Activated naive CD4-positive, alpha-beta T cell treated with anti-CD3 and anti-CD28 coated beads, Interleukin-2, amount 50 U/mL, for 24 hours (primary cell): ENCODE data around the gene ANKDD1B.
"Not testable (repeated sequence)": the region's sequence is repeated elsewhere in the genome, so short reads cannot be mapped to it uniquely, and the experiment has no call there.

Source experiments
- H3K27ac Mint-ChIP-seq: one replicate; pipeline ENCODE4 v1.8.0; 2021; ENCODE audit warnings: mild to moderate bottlenecking, mixed read lengths
- H3K27me3 Mint-ChIP-seq: one replicate; pipeline ENCODE4 v1.8.0; 2021; ENCODE audit warnings: mixed read lengths
- H3K36me3 Mint-ChIP-seq: one replicate; pipeline ENCODE4 v1.8.0; 2021; ENCODE audit warnings: mixed read lengths
- H3K4me1 Mint-ChIP-seq: one replicate; pipeline ENCODE4 v1.8.0; 2021; ENCODE audit warnings: mixed read lengths
- H3K4me3 Mint-ChIP-seq: one replicate; pipeline ENCODE4 v1.8.0; 2021; ENCODE audit warnings: mild to moderate bottlenecking, mixed read lengths
- H3K9me3 Mint-ChIP-seq: one replicate; pipeline ENCODE4 v1.8.0; 2021; ENCODE audit warnings: mixed read lengths

Gene ANKDD1B

GRCh38 chr5:75666801-75667200 lies 55.5 kb downstream of the ANKDD1B start:
- peaks cover 3% of the 10 kb centered on the region for H3K36me3 Mint-ChIP-seq
- H3K4me1 Mint-ChIP-seq, result peaks cover 20% of the 10 kb centered on the region
- H3K9me3 Mint-ChIP-seq, result no peaks in the 10 kb centered on the region
- no peak overlapping the region for H3K27ac Mint-ChIP-seq
- H3K27me3 Mint-ChIP-seq, result no peaks in the 10 kb centered on the region
- H3K4me3 Mint-ChIP-seq, result no peak overlapping the region

- Mint-ChIP-seq H3K9me3 (no peaks in the 10 kb centered on the region), H3K4me3 (no peak overlapping the region), H3K27me3 (no peaks in the 10 kb centered on the region), H3K36me3 (peaks cover 7% of the 10 kb centered on the region), H3K4me1 (peaks cover 20% of the 10 kb centered on the region), H3K27ac (no peak overlapping the region)
Observed at GRCh38 chr5:75667586-75667985, 56.3 kb downstream of the ANKDD1B start.

- H3K27ac Mint-ChIP-seq, result peak overlapping the region; percentile 47
- H3K4me3 Mint-ChIP-seq, result peak overlapping the region; percentile 87
- peaks cover 7% of the 10 kb centered on the region for H3K36me3 Mint-ChIP-seq
- H3K27me3 Mint-ChIP-seq, result no peaks in the 10 kb centered on the region
- no peaks in the 10 kb centered on the region for H3K9me3 Mint-ChIP-seq
- H3K4me1 Mint-ChIP-seq, result peaks cover 20% of the 10 kb centered on the region
Observed at GRCh38 chr5:75668445-75668844, 57.2 kb downstream of the ANKDD1B start.

GRCh38 chr5:75668977-75669689 lies 57.9 kb downstream of the ANKDD1B start:
- Mint-ChIP-seq H3K36me3 (peaks cover 7% of the 10 kb centered on the region), H3K9me3 (no peaks in the 10 kb centered on the region), H3K4me1 (peaks cover 20% of the 10 kb centered on the region), H3K27me3 (no peaks in the 10 kb centered on the region), H3K4me3 (peak overlapping the region; percentile 87), H3K27ac (peak overlapping the region; percentile 47)

- Mint-ChIP-seq H3K27me3 (no peaks in the 10 kb centered on the region), H3K36me3 (peaks cover 7% of the 10 kb centered on the region), H3K9me3 (no peaks in the 10 kb centered on the region), H3K27ac (no peak overlapping the region), H3K4me3 (no peak overlapping the region), H3K4me1 (peaks cover 20% of the 10 kb centered on the region)
Observed at GRCh38 chr5:75670577-75670976, 59.3 kb downstream of the ANKDD1B start.

- Mint-ChIP-seq H3K4me1 (peaks cover 20% of the 10 kb centered on the region), H3K36me3 (peaks cover 7% of the 10 kb centered on the region), H3K4me3 (no peak overlapping the region), H3K27me3 (no peaks in the 10 kb centered on the region), H3K9me3 (no peaks in the 10 kb centered on the region), H3K27ac (no peak overlapping the region)
Observed at GRCh38 chr5:75671506-75671905, 60.3 kb downstream of the ANKDD1B start.

GRCh38 chr5:75672616-75673015 lies 61.4 kb downstream of the ANKDD1B start:
- Mint-ChIP-seq H3K4me3 (no peak overlapping the region), H3K27ac (no peak overlapping the region), H3K4me1 (peaks cover 28% of the 10 kb centered on the region), H3K36me3 (peaks cover 7% of the 10 kb centered on the region), H3K27me3 (no peaks in the 10 kb centered on the region), H3K9me3 (no peaks in the 10 kb centered on the region)

GRCh38 chr5:75675783-75676182 lies 64.5 kb downstream of the ANKDD1B start:
- peaks cover 17% of the 10 kb centered on the region for H3K4me1 Mint-ChIP-seq
- H3K4me3 Mint-ChIP-seq, result no peak overlapping the region
- H3K27ac Mint-ChIP-seq, result no peak overlapping the region
- H3K9me3 Mint-ChIP-seq, result no peaks in the 10 kb centered on the region
- H3K27me3 Mint-ChIP-seq, result no peaks in the 10 kb centered on the region
- H3K36me3 Mint-ChIP-seq, result peaks cover 7% of the 10 kb centered on the region

GRCh38 chr5:75677607-75678006 lies 66.4 kb downstream of the ANKDD1B start:
- Mint-ChIP-seq H3K27ac (peak overlapping the region; percentile 76), H3K4me1 (peaks cover 17% of the 10 kb centered on the region), H3K9me3 (no peaks in the 10 kb centered on the region), H3K36me3 (no peaks in the 10 kb centered on the region), H3K4me3 (peak overlapping the region; percentile 13), H3K27me3 (no peaks in the 10 kb centered on the region)

GRCh38 chr5:75678155-75678554 lies 66.9 kb downstream of the ANKDD1B start:
- Mint-ChIP-seq H3K27ac (peak overlapping the region; percentile 15), H3K4me1 (peaks cover 17% of the 10 kb centered on the region), H3K9me3 (no peaks in the 10 kb centered on the region), H3K4me3 (peak overlapping the region; percentile 13), H3K36me3 (no peaks in the 10 kb centered on the region), H3K27me3 (no peaks in the 10 kb centered on the region)

- no peaks in the 10 kb centered on the region for H3K27me3 Mint-ChIP-seq
- no peaks in the 10 kb centered on the region for H3K9me3 Mint-ChIP-seq
- no peak overlapping the region for H3K27ac Mint-ChIP-seq
- H3K4me1 Mint-ChIP-seq, result peaks cover 17% of the 10 kb centered on the region
- peaks cover 3% of the 10 kb centered on the region for H3K36me3 Mint-ChIP-seq
- H3K4me3 Mint-ChIP-seq, result no peak overlapping the region
Observed at GRCh38 chr5:75681125-75681830, 70.0 kb downstream of the ANKDD1B start.

- Mint-ChIP-seq H3K4me3 (no peak overlapping the region), H3K27ac (no peak overlapping the region), H3K27me3 (no peaks in the 10 kb centered on the region), H3K36me3 (peaks cover 4% of the 10 kb centered on the region), H3K4me1 (no peaks in the 10 kb centered on the region), H3K9me3 (no peaks in the 10 kb centered on the region)
Observed at GRCh38 chr5:75685141-75685540, 73.9 kb downstream of the ANKDD1B start.

- Mint-ChIP-seq H3K4me1 (no peaks in the 10 kb centered on the region), H3K4me3 (no peak overlapping the region), H3K27ac (peak overlapping the region; percentile 10), H3K9me3 (no peaks in the 10 kb centered on the region), H3K36me3 (peaks cover 4% of the 10 kb centered on the region), H3K27me3 (no peaks in the 10 kb centered on the region)
Observed at GRCh38 chr5:75686480-75686879, 75.2 kb downstream of the ANKDD1B start.

GRCh38 chr5:75690669-75691068 lies 79.4 kb downstream of the ANKDD1B start:
- Mint-ChIP-seq H3K4me3 (no peak overlapping the region), H3K9me3 (no peaks in the 10 kb centered on the region), H3K36me3 (peaks cover 12% of the 10 kb centered on the region), H3K27ac (no peak overlapping the region), H3K4me1 (no peaks in the 10 kb centered on the region), H3K27me3 (no peaks in the 10 kb centered on the region)

GRCh38 chr5:75694781-75695180 lies 83.5 kb downstream of the ANKDD1B start:
- Mint-ChIP-seq H3K27me3 (no peaks in the 10 kb centered on the region), H3K4me1 (peaks cover 5% of the 10 kb centered on the region), H3K4me3 (no peak overlapping the region), H3K27ac (no peak overlapping the region), H3K9me3 (no peaks in the 10 kb centered on the region), H3K36me3 (peaks cover 18% of the 10 kb centered on the region)

GRCh38 chr5:75695472-75696351 lies 84.5 kb downstream of the ANKDD1B start:
- H3K9me3 Mint-ChIP-seq, H3K4me1 Mint-ChIP-seq, H3K27me3 Mint-ChIP-seq, H3K27ac Mint-ChIP-seq, H3K4me3 Mint-ChIP-seq: not testable (repeated sequence)
- peaks cover 18% of the 10 kb centered on the region for H3K36me3 Mint-ChIP-seq
